Neural crest cell (in vitro differentiated cells): Measurements from ENCODE around the gene DENND1B. TPM values are rescaled to one million over a fixed set of nuclear protein-coding genes. Genes with fewer than 3 reads are reported as not detected.

Experiments used
- DNase-seq: peaks from one replicate; pipeline ENCODE4 v3.0.0; 2021; ENCODE audit warnings: low read depth, mixed read lengths, low spot score
- H3K27ac Mint-ChIP-seq: one replicate; pipeline ENCODE4 v1.8.0; 2021; ENCODE audit warnings: mild to moderate bottlenecking, mixed read lengths; ENCODE audit not compliant: unreplicated experiment
- H3K27me3 Mint-ChIP-seq: 2 replicates; pipeline ENCODE4 v1.8.0; 2021; ENCODE audit warnings: low read depth, mild to moderate bottlenecking, mixed read lengths
- H3K36me3 Mint-ChIP-seq: 2 replicates; pipeline ENCODE4 v1.8.0; 2021; ENCODE audit warnings: low read depth, mild to moderate bottlenecking, mixed read lengths
- H3K4me1 Mint-ChIP-seq: 2 replicates; pipeline ENCODE4 v1.8.0; 2021; ENCODE audit warnings: mixed read lengths
- H3K4me3 Mint-ChIP-seq: one replicate; pipeline ENCODE4 v1.8.0; 2021; ENCODE audit warnings: mild to moderate bottlenecking, mixed read lengths
- H3K9me3 Mint-ChIP-seq: 2 replicates; pipeline ENCODE4 v1.8.0; 2021; ENCODE audit warnings: mixed read lengths
- total RNA-seq: library from RNA; stranded (reverse); gene quantifications from 2 replicates; pipeline ENCODE4 v1.2.1, GENCODE V29; 2021
- TF ChIP-seq, protein P1 (sequence below): fragments of 200-600 bp; sonication (generic); conservative IDR thresholded peaks from 2 replicates; pipeline ENCODE4 v1.5.0; 2021; ENCODE audit warnings: antibody characterized with exemption, mild to moderate bottlenecking

Gene DENND1B
- total RNA-seq, 1 donor from 2014 or later: 6.5 TPM

DNA sequence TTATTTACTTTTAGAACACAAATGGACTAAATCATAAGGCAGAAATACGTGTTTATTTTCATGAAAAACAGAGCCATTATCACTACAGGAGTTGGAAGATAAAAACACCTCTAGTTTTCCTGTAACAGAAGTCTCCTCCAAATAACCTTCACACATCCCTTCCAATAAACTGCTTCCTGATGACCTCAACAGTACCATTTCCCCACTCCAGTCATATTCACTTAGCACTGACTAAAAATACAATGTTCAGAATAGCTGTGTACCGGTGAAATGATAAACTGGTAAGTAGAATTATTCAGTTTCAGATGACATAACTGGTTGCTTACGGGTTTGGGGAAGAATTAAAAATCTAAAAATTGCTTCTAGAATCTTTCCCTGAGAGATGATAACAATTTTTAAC lies 137.9 kb downstream of the DENND1B start:
- TF ChIP-seq, protein P1, sequence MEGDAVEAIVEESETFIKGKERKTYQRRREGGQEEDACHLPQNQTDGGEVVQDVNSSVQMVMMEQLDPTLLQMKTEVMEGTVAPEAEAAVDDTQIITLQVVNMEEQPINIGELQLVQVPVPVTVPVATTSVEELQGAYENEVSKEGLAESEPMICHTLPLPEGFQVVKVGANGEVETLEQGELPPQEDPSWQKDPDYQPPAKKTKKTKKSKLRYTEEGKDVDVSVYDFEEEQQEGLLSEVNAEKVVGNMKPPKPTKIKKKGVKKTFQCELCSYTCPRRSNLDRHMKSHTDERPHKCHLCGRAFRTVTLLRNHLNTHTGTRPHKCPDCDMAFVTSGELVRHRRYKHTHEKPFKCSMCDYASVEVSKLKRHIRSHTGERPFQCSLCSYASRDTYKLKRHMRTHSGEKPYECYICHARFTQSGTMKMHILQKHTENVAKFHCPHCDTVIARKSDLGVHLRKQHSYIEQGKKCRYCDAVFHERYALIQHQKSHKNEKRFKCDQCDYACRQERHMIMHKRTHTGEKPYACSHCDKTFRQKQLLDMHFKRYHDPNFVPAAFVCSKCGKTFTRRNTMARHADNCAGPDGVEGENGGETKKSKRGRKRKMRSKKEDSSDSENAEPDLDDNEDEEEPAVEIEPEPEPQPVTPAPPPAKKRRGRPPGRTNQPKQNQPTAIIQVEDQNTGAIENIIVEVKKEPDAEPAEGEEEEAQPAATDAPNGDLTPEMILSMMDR: no peak
- H3K4me3 Mint-ChIP-seq: no peak overlapping the region
- no peaks in the 10 kb centered on the region for H3K9me3 Mint-ChIP-seq
- no peaks in the 10 kb centered on the region for H3K36me3 Mint-ChIP-seq
- no peak overlapping the region for H3K27ac Mint-ChIP-seq
- H3K4me1 Mint-ChIP-seq: no peaks in the 10 kb centered on the region
- no peak for DNase-seq
- H3K27me3 Mint-ChIP-seq: no peaks in the 10 kb centered on the region

DNA sequence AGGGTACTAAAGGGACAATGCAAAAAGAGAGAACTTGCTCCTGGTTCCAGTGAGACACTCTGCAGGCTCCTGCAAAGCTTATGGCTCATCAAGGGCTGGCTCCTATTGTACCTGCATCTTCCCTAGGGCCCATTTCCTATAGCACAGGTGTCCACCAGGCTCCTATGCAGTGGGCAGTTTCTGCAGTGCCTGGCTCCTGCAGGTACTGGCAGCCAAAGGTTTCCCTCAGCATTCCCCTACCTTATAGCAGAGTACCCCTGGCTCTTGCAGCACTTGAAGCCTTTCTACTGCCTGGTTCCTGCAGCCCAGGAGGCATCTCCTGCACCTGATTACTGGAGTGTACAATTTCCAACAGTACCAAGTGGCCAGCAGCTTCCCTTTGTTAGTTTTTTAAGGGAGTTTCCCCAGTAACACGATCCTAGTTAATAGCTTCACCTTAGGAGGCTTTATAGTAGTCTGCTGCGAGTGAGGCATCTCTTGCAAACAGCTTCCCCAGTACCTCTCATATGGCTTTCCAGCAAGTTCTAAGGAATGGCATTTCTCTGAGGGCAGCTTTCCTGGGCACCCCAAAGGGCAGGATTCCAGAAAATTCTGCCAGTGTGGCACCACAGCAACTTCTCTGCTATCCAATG lies 141.7 kb downstream of the DENND1B start:
- Mint-ChIP-seq H3K4me1 (no peaks in the 10 kb centered on the region), H3K36me3 (no peaks in the 10 kb centered on the region), H3K27me3 (no peaks in the 10 kb centered on the region), H3K4me3 (no peak overlapping the region), H3K27ac (no peak overlapping the region), H3K9me3 (no peaks in the 10 kb centered on the region)
- TF ChIP-seq, protein P1: no peak
- DNase-seq: no peak

DNA sequence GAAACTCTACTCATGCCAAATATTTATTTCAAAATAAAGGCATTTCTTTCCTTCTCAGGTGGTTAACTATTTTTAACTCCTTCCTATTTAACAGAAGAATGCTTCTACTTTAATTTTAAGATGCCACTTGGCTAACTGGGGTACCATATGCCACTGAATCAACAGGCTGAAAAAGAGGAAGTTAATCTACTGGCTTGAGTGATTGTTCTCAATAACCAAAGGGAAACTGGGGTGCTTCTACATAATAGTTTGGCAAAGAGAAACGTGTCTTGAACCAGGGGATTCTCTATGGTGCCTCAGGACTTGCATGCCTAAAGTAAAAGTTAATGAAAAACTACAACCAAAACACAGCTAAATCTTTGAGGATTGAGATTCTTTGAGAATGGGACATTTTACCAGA lies 142.6 kb downstream of the DENND1B start:
- no peaks in the 10 kb centered on the region for H3K27me3 Mint-ChIP-seq
- no peaks in the 10 kb centered on the region for H3K9me3 Mint-ChIP-seq
- no peak overlapping the region for H3K4me3 Mint-ChIP-seq
- no peak for DNase-seq
- no peaks in the 10 kb centered on the region for H3K36me3 Mint-ChIP-seq
- TF ChIP-seq, protein P1: no peak
- H3K4me1 Mint-ChIP-seq: no peaks in the 10 kb centered on the region
- H3K27ac Mint-ChIP-seq: no peak overlapping the region

DNA sequence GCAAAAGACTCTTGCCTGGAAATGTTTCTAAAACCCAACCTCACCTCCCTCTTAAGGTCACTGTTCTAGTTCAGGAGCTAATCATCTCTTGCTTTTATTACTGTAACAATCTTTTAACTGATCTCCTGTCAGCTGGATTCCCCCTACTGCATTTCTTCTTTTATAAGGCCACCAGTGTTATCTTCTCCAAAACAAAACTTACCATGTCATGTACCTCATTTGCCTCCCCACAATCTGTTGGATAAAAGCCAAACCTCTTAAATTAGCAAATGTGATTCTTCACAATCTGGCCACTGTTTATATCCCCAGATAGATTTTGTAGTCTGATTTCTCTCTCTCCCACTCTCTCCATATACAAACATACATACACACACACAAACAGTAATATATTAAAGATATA lies 143.3 kb downstream of the DENND1B start:
- Mint-ChIP-seq H3K4me1 (no peaks in the 10 kb centered on the region), H3K9me3 (no peaks in the 10 kb centered on the region), H3K4me3 (no peak overlapping the region), H3K27me3 (no peaks in the 10 kb centered on the region), H3K36me3 (no peaks in the 10 kb centered on the region), H3K27ac (no peak overlapping the region)
- TF ChIP-seq, protein P1: no peak
- no peak for DNase-seq

DNA sequence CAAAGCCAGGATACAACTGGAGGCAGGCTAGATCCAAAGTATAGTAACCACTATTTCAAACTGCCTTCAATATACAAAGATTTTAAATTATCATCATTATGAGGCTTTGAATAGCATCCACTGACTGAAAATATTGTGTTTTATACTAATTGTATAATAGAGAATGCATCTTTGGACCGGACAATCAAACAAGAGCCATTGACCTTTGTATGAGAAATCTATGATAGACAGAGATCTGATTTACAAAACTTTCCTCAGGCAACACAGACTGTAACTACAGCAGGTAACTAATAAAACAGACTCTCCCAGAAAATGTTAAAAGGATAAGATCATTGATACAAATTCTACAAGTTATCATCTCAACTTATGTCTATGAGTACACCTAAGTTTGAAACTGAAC lies 152.9 kb downstream of the DENND1B start:
- Mint-ChIP-seq H3K9me3 (peaks cover 3% of the 10 kb centered on the region), H3K27ac (no peak overlapping the region), H3K4me1 (no peaks in the 10 kb centered on the region), H3K36me3 (peaks cover 4% of the 10 kb centered on the region), H3K27me3 (no peaks in the 10 kb centered on the region), H3K4me3 (no peak overlapping the region)
- no peak for DNase-seq
- TF ChIP-seq, protein P1: no peak
